HepG2 (cell line): ENCODE results near the gene ARHGAP26. TPM values are rescaled to one million over a fixed set of nuclear protein-coding genes. Genes with fewer than 3 reads are reported as not detected.

Experiments used
- ATAC-seq: fragments of 200-7000 bp; cut with Tn5 transposase; 3 replicates; pipeline ENCODE4 v1.9.1; 2020; ENCODE audit warnings: mild to moderate bottlenecking, moderate library complexity
- BruUV-seq: library from RNA; stranded (reverse); fragments of 400-500 nt; replicated peaks from 2 replicates; lab custom pipeline; 2021; lab: Mats Ljungman, UMichigan
- CTCF ChIA-PET: fragments of 300-600 bp; formaldehyde crosslinking; extraction: SDS; loops from one replicate; lab custom pipeline; 2021; ENCODE audit warnings: low total read pairs, inconsistent platforms, low intra/inter-chr PET ratio; lab: Yijun Ruan, JAX
- POLR2A ChIA-PET: fragments of 350-600 bp; sonication (Branson Sonifier 250); formaldehyde crosslinking; loops from one replicate; lab custom pipeline; 2020; ENCODE audit warnings: antibody characterized with exemption, inconsistent platforms; lab: Yijun Ruan, JAX
- DNase-seq: peaks from one replicate; pipeline ENCODE4 v3.0.0-alpha.2; 2015; ENCODE audit warnings: low spot score
- FAIRE-seq: peaks from 3 replicates; lab custom pipeline; 2011; peaks lifted over from hg19 to GRCh38; lab: Jason Lieb, UNC
- H2AFZ ChIP-seq: one replicate; pipeline ENCODE4 v1.6.1; 2011; ENCODE audit warnings: low read length, inconsistent platforms
- H3K27ac ChIP-seq: fragments of 300-600 bp; 3 replicates; pipeline ENCODE4 v1.8.0; 2011; ENCODE audit warnings: mixed run types, mild to moderate bottlenecking, mixed read lengths, low read length, inconsistent platforms; ENCODE audit not compliant: insufficient read depth; ENCODE audit errors: extremely low read length
- H3K27me3 ChIP-seq, 2 experiments: fragments of 200-600 bp in 1 of 2; 2 replicates in 1 of 2; 3 replicates in 1 of 2; pipeline versions ENCODE4 v1.6.0 to v1.8.0; 2011; ENCODE audit warnings: low read length in 2 of 2, mild to moderate bottlenecking in 2 of 2, moderate library complexity in 2 of 2, inconsistent platforms in 1 of 2; ENCODE audit not compliant: insufficient read depth in 2 of 2, control insufficient read depth in 1 of 2
- H3K36me3 ChIP-seq, 2 experiments: fragments of 200-600 bp in 1 of 2; replicated peaks in 1 of 2; 2 replicates in 1 of 2; 3 replicates in 1 of 2; pipeline versions ENCODE4 v1.5.1 to v1.8.0; 2011; ENCODE audit warnings: low read length in 2 of 2, inconsistent platforms in 1 of 2; ENCODE audit not compliant: insufficient read depth in 2 of 2, control insufficient read depth in 1 of 2
- H3K4me1 ChIP-seq: 2 replicates; pipeline ENCODE4 v1.5.1; 2012; ENCODE audit warnings: low read length, inconsistent platforms; ENCODE audit not compliant: insufficient read depth
- H3K4me2 ChIP-seq: 2 replicates; pipeline ENCODE4 v1.6.0; 2011; ENCODE audit warnings: low read depth, low read length, inconsistent platforms
- H3K4me3 ChIP-seq, 3 experiments: fragments of 200-600 bp in 1 of 3; sonication (generic), shearing (Covaris generic) in 1 of 3; replicated peaks in 1 of 3; 2 replicates each; pipeline ENCODE4 v1.5.1; 2011 to 2016; ENCODE audit warnings: low read length in 3 of 3, inconsistent platforms in 2 of 3, low read depth in 2 of 3, mild to moderate bottlenecking in 2 of 3, control low read depth in 1 of 3, mixed read lengths in 1 of 3; ENCODE audit not compliant: insufficient read depth in 1 of 3
- H3K79me2 ChIP-seq: one replicate; pipeline ENCODE4 v1.6.1; 2011; ENCODE audit warnings: low read length, inconsistent platforms; ENCODE audit not compliant: insufficient read depth
- H3K9ac ChIP-seq: 2 replicates; pipeline ENCODE4 v1.6.0; 2011; ENCODE audit warnings: mild to moderate bottlenecking, low read depth, low read length, inconsistent platforms; ENCODE audit not compliant: insufficient read depth
- H3K9me3 ChIP-seq: 2 replicates; pipeline ENCODE4 v1.5.1; 2012; ENCODE audit warnings: mild to moderate bottlenecking, low read length
- H4K20me1 ChIP-seq: 2 replicates; pipeline ENCODE4 v1.6.0; 2011; ENCODE audit warnings: inconsistent platforms, mild to moderate bottlenecking, low read length, moderate library complexity; ENCODE audit not compliant: insufficient read depth
- ATM ChIP-seq: fragments of 450-650 bp; IDR thresholded peaks from 2 replicates; pipeline ENCODE4 v1.7.1; 2017; ENCODE audit warnings: mild to moderate bottlenecking, borderline replicate concordance
- DNMT1 ChIP-seq: sonication (generic); formaldehyde crosslinking; IDR thresholded peaks from 2 replicates; pipeline ENCODE4 v1.5.1; 2020; ENCODE audit warnings: mild to moderate bottlenecking, missing genetic modification reagents
- HNRNPLL ChIP-seq: fragments of 200-400 bp; formaldehyde crosslinking; IDR thresholded peaks from 2 replicates; pipeline ENCODE4 v1.6.1; 2017; ENCODE audit warnings: mild to moderate bottlenecking, low read depth, low read length; ENCODE audit not compliant: poor library complexity, severe bottlenecking
- KAT7 ChIP-seq: IDR thresholded peaks from 2 replicates; pipeline ENCODE4 v1.6.1; 2018; ENCODE audit warnings: borderline replicate concordance, missing compliant biosample characterization
- KDM3A ChIP-seq: IDR thresholded peaks from 2 replicates; pipeline ENCODE4 v1.6.1; 2018; ENCODE audit warnings: low read depth, missing compliant biosample characterization
- KMT2A ChIP-seq: sonication (generic); formaldehyde crosslinking; IDR thresholded peaks from 2 replicates; pipeline ENCODE4 v1.4.0; 2020; ENCODE audit warnings: missing genetic modification reagents
- SP4 ChIP-seq: sonication (generic); formaldehyde crosslinking; IDR thresholded peaks from 2 replicates; pipeline ENCODE4 v1.8.1; 2023; ENCODE audit warnings: mild to moderate bottlenecking, missing genetic modification reagents
- SRSF9 ChIP-seq: fragments of 200-400 bp; formaldehyde crosslinking; IDR thresholded peaks from 2 replicates; pipeline ENCODE4 v1.6.1; 2018; ENCODE audit warnings: borderline replicate concordance, mild to moderate bottlenecking, low read depth, low read length; ENCODE audit not compliant: insufficient read depth, poor library complexity, severe bottlenecking
- TBL1XR1 ChIP-seq: fragments of 150-350 bp; IDR thresholded peaks from 2 replicates; pipeline ENCODE4 v1.6.1; 2014; ENCODE audit warnings: borderline replicate concordance, low read length; ENCODE audit not compliant: partially characterized antibody
- ZMYM4 ChIP-seq: sonication (generic); formaldehyde crosslinking; IDR thresholded peaks from 2 replicates; pipeline ENCODE4 v1.8.1; 2023; ENCODE audit warnings: mild to moderate bottlenecking, missing genetic modification reagents
- ZNF501 ChIP-seq: sonication (generic); formaldehyde crosslinking; IDR thresholded peaks from 2 replicates; pipeline ENCODE4 v1.5.1; 2020; ENCODE audit warnings: mild to moderate bottlenecking, moderate library complexity, missing genetic modification reagents
- ZNF652 ChIP-seq: IDR thresholded peaks from 2 replicates; pipeline ENCODE4 v1.6.1; 2016; ENCODE audit warnings: low read depth, borderline replicate concordance
- ZNF672 ChIP-seq: sonication (generic); formaldehyde crosslinking; IDR thresholded peaks from 2 replicates; pipeline ENCODE4 v1.8.1; 2022; ENCODE audit warnings: missing genetic modification reagents
- ZNF746 ChIP-seq: sonication (generic); formaldehyde crosslinking; IDR thresholded peaks from 2 replicates; pipeline ENCODE4 v1.8.0; 2022; ENCODE audit warnings: mild to moderate bottlenecking, missing genetic modification reagents
- ZNF773 ChIP-seq: sonication (generic); formaldehyde crosslinking; IDR thresholded peaks from 2 replicates; pipeline ENCODE4 v1.4.0; 2020; ENCODE audit warnings: missing genetic modification reagents, borderline replicate concordance
- ZNF83 ChIP-seq: sonication (generic); formaldehyde crosslinking; IDR thresholded peaks from 2 replicates; pipeline ENCODE4 v1.4.0; 2020; ENCODE audit warnings: missing genetic modification reagents, mild to moderate bottlenecking, borderline replicate concordance
- WGBS: methylation state at CpG from one replicate; pipeline ENCODE4 v1.1.6; 2017; ENCODE audit warnings: low lambda C conversion rate; 5-methylcytosine and 5-hydroxymethylcytosine counted together
- in situ Hi-C: cut with HindIII; loops from 2 replicates; pipeline ENCODE4 v1.10.0; 2017; ENCODE audit warnings: low pct_unique_long_range_greater_than_20kb; ENCODE audit not compliant: extremely low pct_ligation_motif_present
- intact Hi-C: fragments of 100-400 bp; cut with micrococcal nuclease; formaldehyde crosslinking; loops from one replicate; pipeline ENCODE4 v1.10.0; 2022; ENCODE audit not compliant: unreplicated experiment
- polyA plus RNA-seq, 8 experiments: library from polyadenylated mRNA; depleted of rRNA in 3 of 8; stranded (reverse) in 7 of 8; unstranded in 1 of 8; fragments of >200 nt; fragmentation: Illumina TruSeq in 4 of 8; extraction: Trizol in 4 of 8; gene quantifications; 2 replicates each; pipeline versions ENCODE4 v1.2.1 to v1.2.3, GENCODE V29; 2011 to 2016; ENCODE audit warnings: low read depth in 4 of 8, missing spikeins in 1 of 8, mixed read lengths in 1 of 8; ENCODE audit not compliant: insufficient read depth in 1 of 8
- total RNA-seq, 5 experiments: library from RNA; depleted of rRNA; stranded (reverse); fragments of >200 nt; fragmentation: Illumina TruSeq; extraction: Trizol; gene quantifications; 2 replicates each; pipeline ENCODE4 v1.2.3, GENCODE V29; 2016; ENCODE audit warnings: low read depth in 1 of 5
- TF ChIP-seq, protein P1 (sequence below): IDR thresholded peaks from 2 replicates; pipeline ENCODE4 v1.6.1; 2016; ENCODE audit warnings: mild to moderate bottlenecking, missing biosample characterization, missing genetic modification reagents
- TF ChIP-seq, protein P2 (sequence below): sonication (generic); formaldehyde crosslinking; IDR thresholded peaks from 2 replicates; pipeline ENCODE4 v1.4.0; 2020; ENCODE audit warnings: missing genetic modification reagents, borderline replicate concordance
- TF ChIP-seq, protein P3 (sequence below): sonication (generic); formaldehyde crosslinking; IDR thresholded peaks from 2 replicates; pipeline ENCODE4; 2020; ENCODE audit warnings: missing genetic modification reagents, mild to moderate bottlenecking, borderline replicate concordance

The ARHGAP26 gene
- total and polyA plus RNA-seq, 2 of the 13 experiments (the other 11 are each of a cell fraction or from before 2014, with no cell fraction given): 9.6 to 18.2 TPM

DNA sequence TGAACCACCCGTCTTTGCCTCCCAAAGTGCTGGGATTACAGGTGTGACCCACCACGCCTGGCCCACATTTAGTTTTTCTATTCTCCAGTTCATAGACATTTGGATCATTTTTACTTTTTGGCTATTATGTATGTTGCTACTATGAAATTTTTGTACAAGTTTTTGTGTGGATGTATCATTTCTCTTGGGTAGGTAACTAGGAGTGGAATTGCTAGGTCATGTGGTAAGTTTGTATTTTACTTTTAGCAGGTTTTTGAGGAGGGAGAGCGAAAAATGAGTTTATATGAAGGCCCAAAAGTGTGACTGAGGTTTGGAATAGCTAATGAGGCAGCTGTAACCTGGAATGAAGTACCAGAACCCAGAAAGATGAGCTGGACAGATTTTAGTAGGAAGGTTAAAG lies 35.2 kb downstream of the ARHGAP26 start:
- CTCF ChIA-PET: no interaction called here
- H3K27me3 ChIP-seq: no peaks in the 10 kb centered on the region
- FAIRE-seq: no peak
- TF ChIP-seq ZNF746 (CRISPR knock-in tag) (no peak), ATM (no peak), KDM3A (no peak), ZNF83 (no peak), KMT2A (CRISPR knock-in tag) (no peak), ZNF773 (CRISPR knock-in tag) (no peak), SRSF9 (no peak), ZNF672 (CRISPR knock-in tag) (no peak), ZMYM4 (CRISPR knock-in tag) (no peak), SP4 (CRISPR knock-in tag) (no peak), HNRNPLL (no peak), DNMT1 (no peak), ZNF501 (CRISPR knock-in tag) (no peak), ZNF652 (CRISPR knock-in tag) (no peak), KAT7 (CRISPR knock-in tag) (no peak), TBL1XR1 (no peak)
- TF ChIP-seq, protein P1, sequence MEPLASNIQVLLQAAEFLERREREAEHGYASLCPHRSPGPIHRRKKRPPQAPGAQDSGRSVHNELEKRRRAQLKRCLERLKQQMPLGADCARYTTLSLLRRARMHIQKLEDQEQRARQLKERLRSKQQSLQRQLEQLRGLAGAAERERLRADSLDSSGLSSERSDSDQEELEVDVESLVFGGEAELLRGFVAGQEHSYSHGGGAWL: no peak
- TF ChIP-seq, protein P2, sequence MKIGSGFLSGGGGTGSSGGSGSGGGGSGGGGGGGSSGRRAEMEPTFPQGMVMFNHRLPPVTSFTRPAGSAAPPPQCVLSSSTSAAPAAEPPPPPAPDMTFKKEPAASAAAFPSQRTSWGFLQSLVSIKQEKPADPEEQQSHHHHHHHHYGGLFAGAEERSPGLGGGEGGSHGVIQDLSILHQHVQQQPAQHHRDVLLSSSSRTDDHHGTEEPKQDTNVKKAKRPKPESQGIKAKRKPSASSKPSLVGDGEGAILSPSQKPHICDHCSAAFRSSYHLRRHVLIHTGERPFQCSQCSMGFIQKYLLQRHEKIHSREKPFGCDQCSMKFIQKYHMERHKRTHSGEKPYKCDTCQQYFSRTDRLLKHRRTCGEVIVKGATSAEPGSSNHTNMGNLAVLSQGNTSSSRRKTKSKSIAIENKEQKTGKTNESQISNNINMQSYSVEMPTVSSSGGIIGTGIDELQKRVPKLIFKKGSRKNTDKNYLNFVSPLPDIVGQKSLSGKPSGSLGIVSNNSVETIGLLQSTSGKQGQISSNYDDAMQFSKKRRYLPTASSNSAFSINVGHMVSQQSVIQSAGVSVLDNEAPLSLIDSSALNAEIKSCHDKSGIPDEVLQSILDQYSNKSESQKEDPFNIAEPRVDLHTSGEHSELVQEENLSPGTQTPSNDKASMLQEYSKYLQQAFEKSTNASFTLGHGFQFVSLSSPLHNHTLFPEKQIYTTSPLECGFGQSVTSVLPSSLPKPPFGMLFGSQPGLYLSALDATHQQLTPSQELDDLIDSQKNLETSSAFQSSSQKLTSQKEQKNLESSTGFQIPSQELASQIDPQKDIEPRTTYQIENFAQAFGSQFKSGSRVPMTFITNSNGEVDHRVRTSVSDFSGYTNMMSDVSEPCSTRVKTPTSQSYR (CRISPR knock-in tag): no peak
- TF ChIP-seq, protein P3, sequence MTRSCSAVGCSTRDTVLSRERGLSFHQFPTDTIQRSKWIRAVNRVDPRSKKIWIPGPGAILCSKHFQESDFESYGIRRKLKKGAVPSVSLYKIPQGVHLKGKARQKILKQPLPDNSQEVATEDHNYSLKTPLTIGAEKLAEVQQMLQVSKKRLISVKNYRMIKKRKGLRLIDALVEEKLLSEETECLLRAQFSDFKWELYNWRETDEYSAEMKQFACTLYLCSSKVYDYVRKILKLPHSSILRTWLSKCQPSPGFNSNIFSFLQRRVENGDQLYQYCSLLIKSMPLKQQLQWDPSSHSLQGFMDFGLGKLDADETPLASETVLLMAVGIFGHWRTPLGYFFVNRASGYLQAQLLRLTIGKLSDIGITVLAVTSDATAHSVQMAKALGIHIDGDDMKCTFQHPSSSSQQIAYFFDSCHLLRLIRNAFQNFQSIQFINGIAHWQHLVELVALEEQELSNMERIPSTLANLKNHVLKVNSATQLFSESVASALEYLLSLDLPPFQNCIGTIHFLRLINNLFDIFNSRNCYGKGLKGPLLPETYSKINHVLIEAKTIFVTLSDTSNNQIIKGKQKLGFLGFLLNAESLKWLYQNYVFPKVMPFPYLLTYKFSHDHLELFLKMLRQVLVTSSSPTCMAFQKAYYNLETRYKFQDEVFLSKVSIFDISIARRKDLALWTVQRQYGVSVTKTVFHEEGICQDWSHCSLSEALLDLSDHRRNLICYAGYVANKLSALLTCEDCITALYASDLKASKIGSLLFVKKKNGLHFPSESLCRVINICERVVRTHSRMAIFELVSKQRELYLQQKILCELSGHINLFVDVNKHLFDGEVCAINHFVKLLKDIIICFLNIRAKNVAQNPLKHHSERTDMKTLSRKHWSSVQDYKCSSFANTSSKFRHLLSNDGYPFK (CRISPR knock-in tag): no peak
- TF ChIP-seq, all 625 proteins: peak for 0
- Histone ChIP-seq H3K4me2 (no peak overlapping the region), H4K20me1 (no peaks in the 10 kb centered on the region), H3K79me2 (peaks cover 21% of the 10 kb centered on the region), H2AFZ (no peak overlapping the region), H3K4me1 (peaks cover 61% of the 10 kb centered on the region), H3K27ac (no peak overlapping the region), H3K36me3 (no peaks in the 10 kb centered on the region), H3K4me3 (no peak overlapping the region), H3K9me3 (no peaks in the 10 kb centered on the region), H3K9ac (no peak overlapping the region)
- intact Hi-C loops (no loop called here), in situ Hi-C loops (no loop called here)
- ATAC-seq: no peak
- no TSS peak for BruUV-seq
- DNase-seq: no peak
- WGBS: 93% methylated on average over 3 of the region's 3 CpGs
- POLR2A ChIA-PET: no interaction called here
